NCI-H748 (cell line): ENCODE data around the gene HOXB6.

Experiments
- DNase-seq: peaks from one replicate; lab custom pipeline; 2025; ENCODE audit not compliant: unreplicated experiment; lab: John Stamatoyannopoulos, UW

Gene HOXB6

GRCh38 chr17:48634493-48635208, 29.9 kb upstream of the HOXB6 start:
- no peak for DNase-seq

- DNase-seq, result no peak
Observed at GRCh38 chr17:48633266-48633677, 28.5 kb upstream of the HOXB6 start.

GRCh38 chr17:48632579-48633265, 27.9 kb upstream of the HOXB6 start:
- no peak for DNase-seq

- no peak for DNase-seq
Observed at GRCh38 chr17:48631693-48632578, 27.1 kb upstream of the HOXB6 start.

- no peak for DNase-seq
Observed at GRCh38 chr17:48630925-48631692, 26.3 kb upstream of the HOXB6 start.

GRCh38 chr17:48630009-48630924, 25.5 kb upstream of the HOXB6 start:
- DNase-seq, result no peak

GRCh38 chr17:48629411-48629759, 24.6 kb upstream of the HOXB6 start:
- no peak for DNase-seq

GRCh38 chr17:48628649-48629410, 24.0 kb upstream of the HOXB6 start:
- no peak for DNase-seq

GRCh38 chr17:48627623-48628521, 23.1 kb upstream of the HOXB6 start:
- no peak for DNase-seq

- no peak for DNase-seq
Observed at GRCh38 chr17:48627118-48627597, 22.4 kb upstream of the HOXB6 start.

- DNase-seq, result peak; percentile 68
Observed at GRCh38 chr17:48626245-48627117, 21.7 kb upstream of the HOXB6 start, which contains the start of gene HOXB9. TSS of gene HOXB9 (minus strand) at chr17:48626358. CDS start at chr17:48626269, 89 bp downstream.

GRCh38 chr17:48625495-48626244, 20.9 kb upstream of the HOXB6 start:
- peak; percentile 69 for DNase-seq

- DNase-seq, result peak; percentile 69
Observed at GRCh38 chr17:48624544-48625494, 20.0 kb upstream of the HOXB6 start.

- no peak for DNase-seq
Observed at GRCh38 chr17:48624118-48624517, 19.3 kb upstream of the HOXB6 start.

- DNase-seq, result no peak
Observed at GRCh38 chr17:48623583-48623982, 18.8 kb upstream of the HOXB6 start.
